Osteoblast (primary cell): ENCODE data around the gene KAZN. TPM values are rescaled to one million over a fixed set of nuclear protein-coding genes. Genes with fewer than 3 reads are reported as not detected.

Experiments used
- DNase-seq: peaks from one replicate; pipeline ENCODE4 v3.0.0; 2011; ENCODE audit warnings: low spot score, mixed read lengths; ENCODE audit not compliant: insufficient read length; ENCODE audit errors: missing footprints
- H2AFZ ChIP-seq: 2 replicates; pipeline ENCODE4 v1.6.0; 2011; ENCODE audit warnings: mild to moderate bottlenecking, low read length
- H3K27ac ChIP-seq: 2 replicates; pipeline ENCODE4 v1.5.1; 2011; ENCODE audit warnings: mild to moderate bottlenecking, low read depth, low read length, moderate library complexity
- H3K27me3 ChIP-seq: 2 replicates; pipeline ENCODE4 v1.6.0; 2012; ENCODE audit warnings: mild to moderate bottlenecking, control low read depth, inconsistent platforms, low read length, moderate library complexity; ENCODE audit not compliant: insufficient read depth
- H3K36me3 ChIP-seq: 2 replicates; pipeline ENCODE4 v1.5.1; 2011; ENCODE audit warnings: mild to moderate bottlenecking, low read length, control low read depth, moderate library complexity; ENCODE audit not compliant: insufficient read depth
- H3K4me1 ChIP-seq: 2 replicates; pipeline ENCODE4 v1.5.1; 2011; ENCODE audit warnings: mild to moderate bottlenecking, low read length, control low read depth, moderate library complexity; ENCODE audit not compliant: insufficient read depth
- H3K4me2 ChIP-seq: 2 replicates; pipeline ENCODE4 v1.6.0; 2011; ENCODE audit warnings: mild to moderate bottlenecking, low read length; ENCODE audit not compliant: insufficient read depth
- H3K4me3 ChIP-seq: fragments of 200-600 bp; sonication (generic); 3 replicates; pipeline ENCODE4 v1.5.1; 2012; ENCODE audit warnings: mild to moderate bottlenecking, low read length, inconsistent platforms; ENCODE audit not compliant: insufficient read depth
- H3K79me2 ChIP-seq: 2 replicates; pipeline ENCODE4 v1.6.0; 2012; ENCODE audit warnings: mild to moderate bottlenecking, low read length, control low read depth, inconsistent platforms; ENCODE audit not compliant: insufficient read depth
- H3K9me3 ChIP-seq: 2 replicates; pipeline ENCODE4 v1.5.1; 2011; ENCODE audit warnings: low read depth, low read length, control low read depth
- H4K20me1 ChIP-seq: 2 replicates; pipeline ENCODE4 v1.6.0; 2012; ENCODE audit warnings: mild to moderate bottlenecking, low read length, control low read depth; ENCODE audit not compliant: insufficient read depth
- CTCF ChIP-seq: IDR thresholded peaks from 2 replicates; pipeline ENCODE4 v1.5.1; 2011; ENCODE audit warnings: mild to moderate bottlenecking, low read depth, low read length, moderate library complexity; ENCODE audit errors: extremely low read depth
- total RNA-seq: library from RNA; depleted of rRNA; stranded (reverse); fragments of >200 nt; gene quantifications from 2 replicates; pipeline ENCODE4 v1.2.3, GENCODE V29; 2012

The KAZN gene
- total RNA-seq, 1 donor: 9.0 TPM

- DNase-seq: no peak
- Histone ChIP-seq H4K20me1 (peaks cover 3% of the 10 kb centered on the region), H3K4me1 (no peaks in the 10 kb centered on the region), H3K4me3 (no peak overlapping the region), H2AFZ (no peak overlapping the region), H3K27me3 (no peaks in the 10 kb centered on the region), H3K27ac (no peak overlapping the region), H3K36me3 (no peaks in the 10 kb centered on the region), H3K9me3 (no peaks in the 10 kb centered on the region), H3K79me2 (no peaks in the 10 kb centered on the region), H3K4me2 (no peak overlapping the region)
- TF ChIP-seq CTCF: no peak
Measured at GRCh38 chr1:15077384-15077783, 478.9 kb downstream of the KAZN start.

GRCh38 chr1:15080328-15081007 lies 482.0 kb downstream of the KAZN start:
- Histone ChIP-seq H3K9me3 (no peaks in the 10 kb centered on the region), H2AFZ (no peak overlapping the region), H3K79me2 (no peaks in the 10 kb centered on the region), H3K27me3 (no peaks in the 10 kb centered on the region), H3K4me3 (no peak overlapping the region), H4K20me1 (peaks cover 3% of the 10 kb centered on the region), H3K36me3 (no peaks in the 10 kb centered on the region), H3K4me1 (no peaks in the 10 kb centered on the region), H3K4me2 (no peak overlapping the region), H3K27ac (no peak overlapping the region)
- DNase-seq: no peak
- TF ChIP-seq CTCF: no peak

- no peak for DNase-seq
- H3K4me2 ChIP-seq: no peak overlapping the region
- TF ChIP-seq CTCF: no peak
Measured at GRCh38 chr1:15081102-15081501, 482.6 kb downstream of the KAZN start.

GRCh38 chr1:15083578-15083977 lies 485.1 kb downstream of the KAZN start:
- Histone ChIP-seq H3K27ac (no peak overlapping the region), H3K9me3 (no peaks in the 10 kb centered on the region), H3K27me3 (no peaks in the 10 kb centered on the region), H3K4me1 (no peaks in the 10 kb centered on the region), H3K4me3 (no peak overlapping the region), H3K79me2 (no peaks in the 10 kb centered on the region), H4K20me1 (no peaks in the 10 kb centered on the region), H3K4me2 (no peak overlapping the region), H3K36me3 (no peaks in the 10 kb centered on the region), H2AFZ (no peak overlapping the region)
- no peak for TF ChIP-seq CTCF
- no peak for DNase-seq

More at GRCh38 chr1:15081102-15081501, 482.6 kb downstream of the KAZN start:
- Histone ChIP-seq H4K20me1 (no peaks in the 10 kb centered on the region), H3K79me2 (no peaks in the 10 kb centered on the region), H3K27ac (no peak overlapping the region), H3K36me3 (no peaks in the 10 kb centered on the region), H2AFZ (no peak overlapping the region), H3K4me3 (no peak overlapping the region), H3K9me3 (no peaks in the 10 kb centered on the region), H3K4me1 (no peaks in the 10 kb centered on the region), H3K27me3 (no peaks in the 10 kb centered on the region)
